Keratinocyte (primary cell): ENCODE data around the gene CACHD1. TPM values are rescaled to one million over a fixed set of nuclear protein-coding genes. Genes with fewer than 3 reads are reported as not detected.

Source experiments
- DNase-seq: peaks from one replicate; pipeline ENCODE4 v3.0.0-alpha.2; 2011; ENCODE audit warnings: low read depth, missing footprints, low spot score
- FAIRE-seq: peaks from 2 replicates; lab custom pipeline; 2011; peaks lifted over from hg19 to GRCh38; lab: Jason Lieb, UNC
- H2AFZ ChIP-seq: 2 replicates; pipeline ENCODE4 v1.6.0; 2012; ENCODE audit warnings: low read length, control low read depth, inconsistent platforms; ENCODE audit not compliant: control insufficient read depth
- H3K27ac ChIP-seq: 2 replicates; pipeline ENCODE4 v1.5.1; 2011; ENCODE audit warnings: low read length; ENCODE audit not compliant: control insufficient read depth, insufficient read depth
- H3K27me3 ChIP-seq: 3 replicates; pipeline ENCODE4 v1.6.0; 2011; ENCODE audit warnings: low read length; ENCODE audit not compliant: control insufficient read depth, insufficient read depth; ENCODE audit errors: extremely low read depth
- H3K36me3 ChIP-seq, 2 experiments: 2 replicates in 1 of 2; 3 replicates in 1 of 2; pipeline ENCODE4 v1.5.1; 2011; ENCODE audit warnings: low read length in 2 of 2, mild to moderate bottlenecking in 1 of 2; ENCODE audit not compliant: control insufficient read depth in 2 of 2, insufficient read depth in 2 of 2; ENCODE audit errors: extremely low read depth in 1 of 2
- H3K4me1 ChIP-seq: 3 replicates; pipeline ENCODE4 v1.5.1; 2011; ENCODE audit warnings: low read length; ENCODE audit not compliant: control insufficient read depth, insufficient read depth; ENCODE audit errors: extremely low read depth
- H3K4me2 ChIP-seq: 3 replicates; pipeline ENCODE4 v1.6.0; 2011; ENCODE audit warnings: low read depth, low read length; ENCODE audit not compliant: control insufficient read depth, insufficient read depth; ENCODE audit errors: extremely low read depth
- H3K4me3 ChIP-seq, 3 experiments: fragments of 200-600 bp in 1 of 3; sonication (generic) in 1 of 3; 2 replicates in 2 of 3; 3 replicates in 1 of 3; pipeline ENCODE4 v1.5.1; 2011 to 2016; ENCODE audit warnings: low read length in 3 of 3, mild to moderate bottlenecking in 3 of 3, control low read depth in 2 of 3, inconsistent platforms in 1 of 3, low read depth in 1 of 3, mixed read lengths in 1 of 3, mixed run types in 1 of 3, moderate library complexity in 1 of 3; ENCODE audit not compliant: control insufficient read depth in 2 of 3, insufficient read depth in 2 of 3; ENCODE audit errors: extremely low read depth in 1 of 3
- H3K79me2 ChIP-seq: 2 replicates; pipeline ENCODE4 v1.6.0; 2012; ENCODE audit warnings: low read length; ENCODE audit not compliant: control insufficient read depth, insufficient read depth
- H3K9ac ChIP-seq: 3 replicates; pipeline ENCODE4 v1.6.0; 2011; ENCODE audit warnings: low read length; ENCODE audit not compliant: control insufficient read depth, insufficient read depth; ENCODE audit errors: extremely low read depth
- H3K9me1 ChIP-seq: 3 replicates; pipeline ENCODE4 v1.6.0; 2011; ENCODE audit warnings: low read length; ENCODE audit not compliant: control insufficient read depth, insufficient read depth; ENCODE audit errors: extremely low read depth
- H3K9me3 ChIP-seq: 2 replicates; pipeline ENCODE4 v1.5.1; 2012; ENCODE audit warnings: low read depth, low read length; ENCODE audit not compliant: control insufficient read depth
- H4K20me1 ChIP-seq: 3 replicates; pipeline ENCODE4 v1.6.0; 2011; ENCODE audit warnings: low read length; ENCODE audit not compliant: control insufficient read depth, insufficient read depth; ENCODE audit errors: extremely low read depth
- CTCF ChIP-seq, 3 experiments: IDR thresholded peaks in 1 of 3; conservative IDR thresholded peaks in 1 of 3; optimal IDR thresholded peaks in 1 of 3; 2 replicates in 2 of 3; 3 replicates in 1 of 3; pipeline versions ENCODE3 to v1.5.1; 2011; ENCODE audit warnings: low read length in 3 of 3, mild to moderate bottlenecking in 3 of 3, moderate library complexity in 2 of 3, control low read depth in 1 of 3, inconsistent platforms in 1 of 3; ENCODE audit not compliant: insufficient read depth in 2 of 3; ENCODE audit errors: extremely low read depth in 1 of 3
- EZH2 ChIP-seq: IDR thresholded peaks from one replicate; pipeline ENCODE4 v1.6.1; 2012; ENCODE audit warnings: inconsistent platforms, mild to moderate bottlenecking, low read length, moderate library complexity
- dilution Hi-C: fragments of 300-500 bp; cut with MboI; formaldehyde crosslinking; loops from one replicate; pipeline ENCODE4 v1.7.0; 2020; ENCODE audit warnings: low sequenced_read_pairs; ENCODE audit not compliant: extremely low pct_ligation_motif_present
- polyA plus RNA-seq, 5 experiments: library from polyadenylated mRNA; depleted of rRNA in 3 of 5; stranded (reverse) in 3 of 5; stranded (forward) in 1 of 5; unstranded in 1 of 5; fragments of >200 nt; gene quantifications; 1 replicate in 1 of 5; 2 replicates in 3 of 5; 3 replicates in 1 of 5; pipeline versions ENCODE4 v1.2.1 to v1.2.3, GENCODE V29; 2011 to 2012; ENCODE audit warnings: missing spikeins in 2 of 5, low read depth in 1 of 5, low replicate concordance in 1 of 5

Gene CACHD1
- polyA plus RNA-seq, 1 donor (not counting 4 experiments of a cell fraction or from before 2014, with no cell fraction given) = 2.4 TPM

- dilution Hi-C loops = no loop called here
- Histone ChIP-seq H3K4me3 (no peak overlapping the region), H3K27me3 (no peaks in the 10 kb centered on the region), H3K36me3 (no peaks in the 10 kb centered on the region), H2AFZ (no peak overlapping the region), H3K9ac (no peak overlapping the region), H3K4me1 (no peaks in the 10 kb centered on the region), H3K27ac (no peak overlapping the region), H3K4me2 (no peak overlapping the region), H4K20me1 (no peaks in the 10 kb centered on the region), H3K9me1 (no peaks in the 10 kb centered on the region), H3K79me2 (no peaks in the 10 kb centered on the region), H3K9me3 (no peaks in the 10 kb centered on the region)
- DNase-seq (no peak), FAIRE-seq (no peak)
- no peak for TF ChIP-seq CTCF (optimal IDR thresholded peaks at IDR 0.05 in 1 of 3, IDR thresholded peaks at IDR 0.05 in 1 of 3, conservative IDR thresholded peaks at IDR 0.05 in 1 of 3; ENCODE audit: extremely low read depth in 1 of 3, insufficient read depth in 2 of 3, low read length in 3 of 3)
- TF ChIP-seq EZH2 = no peak
Measured at GRCh38 chr1:64678366-64678765, 208.4 kb downstream of the CACHD1 start.

- no peaks in the 10 kb centered on the region for H3K79me2 ChIP-seq
- FAIRE-seq (no peak), DNase-seq (no peak)
- H3K9ac ChIP-seq = no peak overlapping the region
- no peaks in the 10 kb centered on the region for H4K20me1 ChIP-seq
- H3K27me3 ChIP-seq = no peaks in the 10 kb centered on the region
- H3K4me1 ChIP-seq = no peaks in the 10 kb centered on the region
- TF ChIP-seq EZH2 = no peak
- TF ChIP-seq CTCF (optimal IDR thresholded peaks at IDR 0.05 in 1 of 3, IDR thresholded peaks at IDR 0.05 in 1 of 3, conservative IDR thresholded peaks at IDR 0.05 in 1 of 3; ENCODE audit: extremely low read depth in 1 of 3, insufficient read depth in 2 of 3, low read length in 3 of 3) = no peak
- no peak overlapping the region for H3K4me2 ChIP-seq
- no peaks in the 10 kb centered on the region for H3K9me3 ChIP-seq
- H3K27ac ChIP-seq = no peak overlapping the region
- H3K4me3 ChIP-seq = no peak overlapping the region
- no peak overlapping the region for H2AFZ ChIP-seq
- dilution Hi-C loops = no loop called here
- H3K9me1 ChIP-seq = no peaks in the 10 kb centered on the region
- H3K36me3 ChIP-seq = no peaks in the 10 kb centered on the region
Measured at GRCh38 chr1:64679177-64679576, 209.2 kb downstream of the CACHD1 start.
